ENCODE data around the gene MTUS2.

Gene MTUS2

DNA sequence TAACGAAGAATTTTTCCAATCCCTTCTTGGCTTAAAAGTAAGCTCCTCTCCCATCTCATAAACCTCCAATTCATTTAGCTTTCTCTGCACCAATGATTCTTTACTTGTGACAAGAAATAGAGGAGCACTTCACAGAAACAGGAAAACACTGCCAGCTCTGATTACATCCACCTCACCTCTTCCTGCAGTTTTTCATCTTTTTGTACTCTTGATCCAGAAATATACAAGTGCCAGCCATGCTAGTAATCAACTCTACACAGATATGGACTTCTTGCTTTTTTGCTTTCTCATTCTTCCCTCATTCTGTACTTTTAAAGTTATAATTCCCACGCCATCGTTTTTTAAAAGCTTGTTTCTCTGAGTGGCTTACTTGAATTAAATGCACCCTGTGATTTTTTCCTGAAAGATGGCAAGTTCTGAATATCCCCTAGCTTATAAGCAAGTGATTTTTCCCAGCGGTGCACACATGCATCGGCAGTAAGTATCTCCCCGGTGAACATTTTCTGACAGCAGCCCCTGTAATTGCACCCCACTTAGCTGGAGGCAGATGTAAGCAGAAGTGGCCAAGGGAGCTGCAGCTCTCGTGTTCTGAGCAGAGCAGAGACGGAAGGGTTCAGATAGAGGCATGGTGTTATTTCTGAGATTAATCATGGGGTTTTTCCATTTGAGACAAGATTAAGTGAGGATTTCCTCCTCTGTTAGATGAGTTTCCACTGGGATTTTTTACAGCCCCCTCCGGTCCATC, 434.7 kb downstream of the MTUS2 start:
- peaks cover 82% of the 10 kb centered on the region for H3K9me3 ChIP-seq (ENCODE audit: insufficient read depth, low read depth, low read length)
- no peaks in the 10 kb centered on the region for H3K27me3 ChIP-seq (ENCODE audit: insufficient read depth, low read length)
- no peaks in the 10 kb centered on the region for H3K4me1 ChIP-seq (ENCODE audit: insufficient read depth, low read length)
- no peak overlapping the region for H3K4me3 ChIP-seq (ENCODE audit: low read length)
- H3K27ac ChIP-seq (ENCODE audit: low read depth, low read length) = no peak overlapping the region
- no peaks in the 10 kb centered on the region for H3K36me3 ChIP-seq (ENCODE audit: insufficient read depth, low read length)
- 85% methylated on average over 9 of the region's 9 CpGs for WGBS
- H3K9ac ChIP-seq (ENCODE audit: low read depth, low read length) = no peak overlapping the region

GRCh38 chr13:29255567-29255966, 435.4 kb downstream of the MTUS2 start:
- H3K9me3 ChIP-seq (ENCODE audit: insufficient read depth, low read depth, low read length) = peaks cover 80% of the 10 kb centered on the region
- 77% methylated on average over 2 of the region's 2 CpGs for WGBS

DNA sequence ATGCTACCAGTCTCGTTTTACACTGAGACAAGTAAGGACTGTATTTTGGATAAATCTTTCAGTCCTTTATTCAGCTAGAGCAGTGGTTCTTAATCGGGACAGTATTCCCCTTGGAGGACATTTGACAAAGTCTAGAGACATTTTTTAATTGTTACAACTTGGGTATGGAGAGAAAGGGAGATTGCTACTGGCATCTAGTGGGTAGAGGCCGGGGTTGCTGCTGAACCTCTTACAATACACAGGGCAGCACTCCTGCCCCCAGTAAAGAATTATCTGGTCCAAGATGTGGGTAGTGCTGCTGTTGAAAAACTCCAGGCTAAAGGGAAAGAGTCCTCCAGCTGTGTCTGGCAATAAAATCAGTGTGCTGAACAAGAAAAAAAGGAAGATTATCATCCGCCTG, 440.5 kb downstream of the MTUS2 start:
- Histone ChIP-seq H3K9me3 (ENCODE audit: insufficient read depth, low read depth, low read length) (peaks cover 82% of the 10 kb centered on the region), H3K4me1 (ENCODE audit: insufficient read depth, low read length) (no peaks in the 10 kb centered on the region), H3K9ac (ENCODE audit: low read depth, low read length) (no peak overlapping the region), H3K36me3 (ENCODE audit: insufficient read depth, low read length) (no peaks in the 10 kb centered on the region), H3K27ac (ENCODE audit: low read depth, low read length) (no peak overlapping the region), H3K4me3 (ENCODE audit: low read length) (no peak overlapping the region), H3K27me3 (ENCODE audit: insufficient read depth, low read length) (no peaks in the 10 kb centered on the region)
- 68% methylated on average over 3 of the region's 4 CpGs for WGBS

More at GRCh38 chr13:29255567-29255966, 435.4 kb downstream of the MTUS2 start:
- Histone ChIP-seq H3K36me3 (ENCODE audit: insufficient read depth, low read length) (no peaks in the 10 kb centered on the region), H3K4me3 (ENCODE audit: low read length) (no peak overlapping the region), H3K9ac (ENCODE audit: low read depth, low read length) (no peak overlapping the region), H3K27ac (ENCODE audit: low read depth, low read length) (no peak overlapping the region), H3K27me3 (ENCODE audit: insufficient read depth, low read length) (no peaks in the 10 kb centered on the region), H3K4me1 (ENCODE audit: insufficient read depth, low read length) (no peaks in the 10 kb centered on the region)

GRCh38 chr13:29266261-29266660, 446.1 kb downstream of the MTUS2 start:
- Histone ChIP-seq H3K27ac (ENCODE audit: low read depth, low read length) (no peak overlapping the region), H3K9me3 (ENCODE audit: insufficient read depth, low read depth, low read length) (peaks cover 74% of the 10 kb centered on the region), H3K36me3 (ENCODE audit: insufficient read depth, low read length) (no peaks in the 10 kb centered on the region), H3K27me3 (ENCODE audit: insufficient read depth, low read length) (no peaks in the 10 kb centered on the region), H3K4me1 (ENCODE audit: insufficient read depth, low read length) (no peaks in the 10 kb centered on the region), H3K4me3 (ENCODE audit: low read length) (no peak overlapping the region), H3K9ac (ENCODE audit: low read depth, low read length) (no peak overlapping the region)
- 90% methylated on average over 1 of the region's 2 CpGs for WGBS

GRCh38 chr13:29266756-29267733, 446.9 kb downstream of the MTUS2 start:
- Histone ChIP-seq H3K9me3 (ENCODE audit: insufficient read depth, low read depth, low read length) (peaks cover 74% of the 10 kb centered on the region), H3K4me3 (ENCODE audit: low read length) (no peak overlapping the region), H3K36me3 (ENCODE audit: insufficient read depth, low read length) (no peaks in the 10 kb centered on the region), H3K9ac (ENCODE audit: low read depth, low read length) (no peak overlapping the region), H3K27me3 (ENCODE audit: insufficient read depth, low read length) (no peaks in the 10 kb centered on the region), H3K27ac (ENCODE audit: low read depth, low read length) (no peak overlapping the region), H3K4me1 (ENCODE audit: insufficient read depth, low read length) (no peaks in the 10 kb centered on the region)
- WGBS = 82% methylated on average over 11 of the region's 11 CpGs

- 82% methylated on average over 15 of the region's 15 CpGs for WGBS
- Histone ChIP-seq H3K27ac (ENCODE audit: low read depth, low read length) (no peak overlapping the region), H3K27me3 (ENCODE audit: insufficient read depth, low read length) (no peaks in the 10 kb centered on the region), H3K4me1 (ENCODE audit: insufficient read depth, low read length) (no peaks in the 10 kb centered on the region), H3K9me3 (ENCODE audit: insufficient read depth, low read depth, low read length) (peaks cover 59% of the 10 kb centered on the region), H3K4me3 (ENCODE audit: low read length) (no peak overlapping the region), H3K9ac (ENCODE audit: low read depth, low read length) (no peak overlapping the region), H3K36me3 (ENCODE audit: insufficient read depth, low read length) (no peaks in the 10 kb centered on the region)
These were observed 450.3 kb downstream of the MTUS2 start for GRCh38 chr13:29270271-29270985.

DNA sequence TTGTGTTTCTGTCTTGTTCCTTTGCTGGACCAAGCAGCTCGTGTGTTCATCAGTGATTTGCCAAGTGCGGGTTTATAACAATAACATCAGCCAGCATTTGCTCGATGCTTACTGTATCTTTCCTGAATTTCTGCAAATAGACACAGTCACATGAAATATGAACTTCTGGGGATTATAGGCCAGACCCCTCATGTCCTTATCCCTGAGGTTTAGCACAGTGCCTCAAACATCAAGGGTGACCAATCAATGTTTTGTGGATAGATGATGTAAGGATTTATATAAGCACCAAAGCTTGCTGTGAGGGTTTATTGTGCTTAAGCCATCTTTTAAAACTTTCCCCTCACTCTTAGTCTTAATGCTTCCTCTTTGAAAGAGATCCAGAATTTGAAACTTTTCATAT, 451.5 kb downstream of the MTUS2 start:
- Histone ChIP-seq H3K36me3 (ENCODE audit: insufficient read depth, low read length) (no peaks in the 10 kb centered on the region), H3K27me3 (ENCODE audit: insufficient read depth, low read length) (no peaks in the 10 kb centered on the region), H3K4me1 (ENCODE audit: insufficient read depth, low read length) (no peaks in the 10 kb centered on the region), H3K4me3 (ENCODE audit: low read length) (no peak overlapping the region), H3K9ac (ENCODE audit: low read depth, low read length) (no peak overlapping the region), H3K27ac (ENCODE audit: low read depth, low read length) (no peak overlapping the region), H3K9me3 (ENCODE audit: insufficient read depth, low read depth, low read length) (peaks cover 57% of the 10 kb centered on the region)
- 58% methylated on average over 3 of the region's 3 CpGs for WGBS

- WGBS = 61% methylated on average over 2 of the region's 2 CpGs
- Histone ChIP-seq H3K4me3 (ENCODE audit: low read length) (no peak overlapping the region), H3K9me3 (ENCODE audit: insufficient read depth, low read depth, low read length) (peaks cover 43% of the 10 kb centered on the region), H3K36me3 (ENCODE audit: insufficient read depth, low read length) (no peaks in the 10 kb centered on the region), H3K27ac (ENCODE audit: low read depth, low read length) (no peak overlapping the region), H3K27me3 (ENCODE audit: insufficient read depth, low read length) (no peaks in the 10 kb centered on the region), H3K9ac (ENCODE audit: low read depth, low read length) (no peak overlapping the region), H3K4me1 (ENCODE audit: insufficient read depth, low read length) (no peaks in the 10 kb centered on the region)
These were observed 459.5 kb downstream of the MTUS2 start for GRCh38 chr13:29279356-29280254.

GRCh38 chr13:29281932-29282495, 461.9 kb downstream of the MTUS2 start:
- no peak overlapping the region for H3K9ac ChIP-seq (ENCODE audit: low read depth, low read length)
- 90% methylated on average over 5 of the region's 5 CpGs for WGBS

DNA sequence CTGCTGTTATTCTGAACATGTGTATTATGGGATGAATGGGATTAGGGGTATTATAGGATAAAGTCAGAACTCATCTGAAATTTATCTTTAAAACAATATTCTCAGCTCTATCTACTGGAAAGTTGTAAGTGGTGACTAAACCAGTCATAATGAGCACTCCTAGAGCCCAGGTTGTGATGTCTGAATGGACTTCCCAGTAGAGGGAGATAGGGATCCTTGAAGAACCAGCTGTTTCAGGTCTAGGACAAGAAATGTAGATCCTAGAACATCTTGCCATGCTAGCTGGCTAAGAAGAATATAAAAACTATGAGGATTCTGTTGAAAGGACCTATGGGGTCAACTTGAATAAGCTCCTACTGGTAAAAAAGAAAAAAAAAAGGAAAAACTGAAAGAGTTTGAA, 464.6 kb downstream of the MTUS2 start:
- no peak overlapping the region for H3K9ac ChIP-seq (ENCODE audit: low read depth, low read length)
- H3K36me3 ChIP-seq (ENCODE audit: insufficient read depth, low read length) = no peaks in the 10 kb centered on the region
- H3K4me3 ChIP-seq (ENCODE audit: low read length) = no peak overlapping the region
- no peaks in the 10 kb centered on the region for H3K27me3 ChIP-seq (ENCODE audit: insufficient read depth, low read length)
- no peaks in the 10 kb centered on the region for H3K4me1 ChIP-seq (ENCODE audit: insufficient read depth, low read length)
- peaks cover 35% of the 10 kb centered on the region; the same call in 1 of the 2 replicates for H3K9me3 ChIP-seq (ENCODE audit: insufficient read depth, low read depth, low read length)
- no peak overlapping the region for H3K27ac ChIP-seq (ENCODE audit: low read depth, low read length)

More at GRCh38 chr13:29281932-29282495, 461.9 kb downstream of the MTUS2 start:
- Histone ChIP-seq H3K4me3 (ENCODE audit: low read length) (no peak overlapping the region), H3K4me1 (ENCODE audit: insufficient read depth, low read length) (no peaks in the 10 kb centered on the region), H3K27ac (ENCODE audit: low read depth, low read length) (no peak overlapping the region), H3K36me3 (ENCODE audit: insufficient read depth, low read length) (no peaks in the 10 kb centered on the region), H3K27me3 (ENCODE audit: insufficient read depth, low read length) (no peaks in the 10 kb centered on the region), H3K9me3 (ENCODE audit: insufficient read depth, low read depth, low read length) (peaks cover 38% of the 10 kb centered on the region)

All from HUES64 (cell line).